Effector CD4-positive, alpha-beta T cell (primary cell): ENCODE results near the gene MT2A.

Experiments
- DNase-seq: peaks from one replicate; pipeline ENCODE4 v3.0.0-alpha.2; 2020

Gene MT2A

DNA sequence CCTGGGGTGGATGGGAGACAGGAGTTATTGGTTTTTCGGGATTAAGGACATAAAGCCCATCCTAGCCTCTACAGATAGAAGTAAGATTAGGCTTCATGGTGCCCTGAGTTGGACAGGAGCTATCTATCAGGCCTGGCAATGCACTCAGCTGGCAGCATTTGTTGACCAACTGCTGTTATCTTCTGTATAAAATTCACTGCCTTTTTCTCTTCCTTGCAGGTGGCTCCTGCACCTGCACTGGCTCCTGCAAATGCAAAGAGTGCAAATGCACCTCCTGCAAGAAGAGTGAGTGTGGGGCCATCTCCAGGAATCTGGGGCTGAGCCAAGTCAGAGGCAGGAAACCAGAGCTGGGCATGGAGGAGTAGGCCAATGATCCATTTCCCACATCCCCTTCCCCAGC is 30.7 kb downstream of the MT2A start:
- no peak for DNase-seq

GRCh38 chr16:56640076-56640475 is 31.7 kb downstream of the MT2A start:
- DNase-seq: no peak

DNA sequence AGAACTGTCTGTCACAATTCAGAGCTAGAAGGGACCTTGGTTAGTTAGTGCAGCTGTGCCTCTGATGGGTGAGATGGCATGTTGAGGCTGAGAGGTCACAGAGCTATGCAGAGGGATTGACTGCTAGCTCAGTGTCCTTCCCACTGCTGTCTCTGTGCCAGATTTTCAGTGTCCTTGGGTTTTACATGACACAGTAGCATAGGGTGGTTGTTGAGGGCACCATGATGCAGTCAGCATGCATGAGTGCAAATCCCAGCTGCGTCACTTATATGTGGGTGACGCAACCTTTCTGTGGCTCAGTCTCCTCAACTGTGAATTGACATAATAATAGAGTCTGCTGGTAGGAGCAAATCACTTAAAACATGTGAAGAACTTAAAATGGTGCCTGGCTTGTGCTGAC is 32.8 kb downstream of the MT2A start:
- DNase-seq: no peak

GRCh38 chr16:56643080-56643778 is 34.8 kb downstream of the MT2A start:
- peak; percentile 58 for DNase-seq

DNA sequence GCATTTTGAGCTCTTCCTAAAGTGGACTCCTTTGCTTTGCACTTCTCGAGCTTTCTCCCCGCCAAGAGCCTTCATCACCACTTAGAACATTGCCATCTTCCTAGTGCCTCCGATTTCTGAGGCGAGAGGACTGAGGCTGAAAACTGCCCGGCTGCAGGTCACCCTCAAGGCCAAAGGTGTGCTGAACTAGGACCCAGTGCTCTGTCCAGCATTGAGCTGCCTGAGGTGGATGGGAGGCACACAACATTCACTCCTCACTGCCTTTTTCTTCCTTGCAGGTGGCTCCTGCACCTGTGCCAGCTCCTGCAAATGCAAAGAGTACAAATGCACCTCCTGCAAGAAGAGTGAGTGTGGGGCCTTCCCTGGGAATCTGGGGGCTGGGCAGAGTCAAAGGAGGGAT is 35.4 kb downstream of the MT2A start:
- DNase-seq: no peak

DNA sequence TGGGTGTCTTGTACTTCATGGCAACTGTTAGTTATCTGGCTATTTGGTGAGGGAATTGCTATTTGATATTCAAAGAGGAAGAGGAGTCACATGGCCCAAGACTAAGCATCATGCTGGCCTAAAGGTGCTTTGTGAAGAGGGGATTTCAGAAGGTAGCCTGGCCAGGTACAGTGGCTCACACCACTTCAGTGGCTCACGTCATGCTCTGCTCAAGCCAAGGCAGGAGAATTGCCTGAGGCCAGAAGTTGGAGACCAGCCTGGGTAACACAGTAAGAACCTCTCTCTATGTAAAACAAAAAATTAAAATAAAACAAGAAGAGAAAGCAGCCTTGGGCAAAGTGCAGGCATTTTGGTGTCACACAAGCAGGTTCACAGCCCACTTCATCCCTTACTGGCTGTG is 36.9 kb downstream of the MT2A start:
- no peak for DNase-seq

DNA sequence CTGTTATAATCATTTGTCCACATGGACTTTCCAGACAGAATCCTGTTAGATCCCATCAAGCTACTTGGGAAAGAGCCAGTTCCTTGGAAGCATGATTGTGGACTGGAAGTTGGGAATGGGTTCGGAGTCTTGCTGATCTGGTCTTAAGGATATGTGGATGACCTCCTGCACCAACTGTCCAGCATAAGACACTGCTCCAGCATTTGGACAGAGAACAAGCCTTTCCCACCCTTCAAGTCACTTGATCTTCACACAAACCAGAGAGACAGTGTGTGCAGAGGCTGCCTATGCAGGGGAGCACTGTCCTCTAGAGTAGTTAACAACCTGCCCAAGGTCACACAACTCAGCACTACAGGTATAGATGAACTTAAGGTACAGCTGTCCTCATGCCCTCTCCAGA is 37.5 kb downstream of the MT2A start:
- DNase-seq: no peak

DNA sequence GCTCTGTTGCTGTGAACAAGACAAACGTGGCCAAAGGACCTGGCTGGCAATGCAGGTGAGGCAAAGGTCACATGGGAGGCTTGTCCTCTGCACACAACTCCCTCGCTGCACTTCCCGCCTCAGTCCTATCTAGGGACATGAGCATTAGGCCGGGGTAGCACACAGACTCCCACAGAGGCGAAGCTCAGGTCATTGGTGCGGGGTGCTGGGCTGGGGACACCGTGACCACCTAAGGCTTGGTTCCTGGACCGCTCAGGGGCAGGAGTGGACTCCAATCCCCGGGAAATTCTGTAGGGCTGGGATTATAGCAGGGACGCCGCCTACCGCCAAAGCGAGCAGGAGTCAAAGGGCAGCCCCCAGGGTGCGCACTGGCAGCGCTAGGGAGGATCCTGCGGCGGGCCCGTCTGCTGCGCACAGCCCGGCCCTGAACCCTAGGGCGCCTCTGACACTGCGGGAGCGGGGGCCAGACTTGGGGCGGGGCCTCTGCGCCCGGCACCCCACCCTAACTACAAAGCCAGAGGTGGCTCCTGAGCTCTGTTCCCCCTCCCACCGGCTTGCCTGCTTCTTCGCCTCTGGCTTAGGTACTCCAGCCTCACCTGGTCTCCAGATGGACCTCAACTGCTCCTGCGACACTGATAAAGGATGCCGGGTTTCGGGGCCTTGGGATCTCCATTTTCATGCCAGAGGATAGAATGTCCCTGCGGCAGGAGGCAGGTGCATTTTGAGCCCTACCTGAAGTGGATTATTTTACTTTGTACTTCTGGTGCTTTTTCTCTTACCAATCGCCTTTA is 39.5 kb downstream of the MT2A start:
- DNase-seq: no peak

GRCh38 chr16:56649271-56649670 is 40.9 kb downstream of the MT2A start:
- no peak for DNase-seq

DNA sequence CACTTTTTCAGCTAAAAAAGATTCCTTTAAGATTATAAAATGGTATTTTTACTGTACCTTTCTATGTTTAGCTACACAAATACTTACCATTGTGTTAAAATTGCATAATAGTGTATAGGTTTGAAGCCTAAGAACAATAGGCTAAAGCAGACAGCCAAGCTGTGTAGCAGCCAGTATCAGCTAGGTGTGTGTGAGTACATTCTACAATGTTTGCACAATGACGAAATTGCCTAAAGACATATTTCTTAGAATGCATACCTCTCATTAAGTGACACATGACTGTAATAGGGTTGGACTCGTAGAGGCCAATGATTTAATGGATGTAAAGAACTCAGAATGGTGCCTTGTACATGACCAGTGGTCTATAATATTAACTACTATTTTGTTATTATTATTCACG is 41.4 kb downstream of the MT2A start:
- no peak for DNase-seq

- DNase-seq: no peak
These were observed 43.2 kb downstream of the MT2A start, which contains the start of gene MT1B for GRCh38 chr16:56651586-56651985. TSS of gene MT1B (plus strand) at chr16:56651886. CDS start at chr16:56651954, 68 bp downstream.

DNA sequence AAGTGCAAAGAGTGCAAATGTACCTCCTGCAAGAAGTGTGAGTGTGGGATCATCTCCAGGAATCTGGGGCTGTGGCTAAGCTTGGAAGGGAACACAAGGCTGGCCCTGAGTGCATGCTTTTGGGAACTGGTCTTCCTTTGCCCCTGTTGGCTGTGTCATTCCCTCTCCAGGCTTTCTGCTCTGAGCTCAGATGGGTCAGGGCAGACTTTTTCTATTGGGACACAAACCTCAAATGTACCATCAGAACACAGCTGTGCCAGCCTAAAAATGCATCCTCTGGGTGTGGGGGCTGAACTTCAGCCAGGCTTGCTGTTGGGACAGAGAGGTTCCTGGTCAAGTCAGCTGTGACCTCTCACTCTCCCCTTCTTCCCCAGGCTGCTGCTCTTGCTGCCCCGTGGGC is 44.2 kb downstream of the MT2A start:
- DNase-seq: no peak

DNA sequence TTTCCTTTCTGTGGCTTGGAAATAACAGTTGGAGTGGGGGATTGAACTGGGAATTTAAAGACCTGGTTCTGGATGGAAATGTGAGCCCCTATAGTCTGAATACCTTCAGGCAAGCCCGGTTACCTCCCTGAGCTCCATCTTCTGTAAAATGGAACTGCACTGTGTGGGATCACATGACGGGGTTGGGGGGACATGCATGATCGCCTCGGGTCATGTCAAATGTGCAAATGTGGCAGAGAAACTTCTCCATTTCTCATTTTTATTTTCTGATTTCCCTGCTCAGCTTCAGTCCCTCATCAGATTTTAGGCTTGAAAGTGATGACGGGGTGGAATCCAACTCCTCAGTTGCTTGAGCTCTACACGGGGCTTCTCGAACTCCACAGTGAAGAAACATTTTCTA is 44.8 kb downstream of the MT2A start:
- no peak for DNase-seq

DNA sequence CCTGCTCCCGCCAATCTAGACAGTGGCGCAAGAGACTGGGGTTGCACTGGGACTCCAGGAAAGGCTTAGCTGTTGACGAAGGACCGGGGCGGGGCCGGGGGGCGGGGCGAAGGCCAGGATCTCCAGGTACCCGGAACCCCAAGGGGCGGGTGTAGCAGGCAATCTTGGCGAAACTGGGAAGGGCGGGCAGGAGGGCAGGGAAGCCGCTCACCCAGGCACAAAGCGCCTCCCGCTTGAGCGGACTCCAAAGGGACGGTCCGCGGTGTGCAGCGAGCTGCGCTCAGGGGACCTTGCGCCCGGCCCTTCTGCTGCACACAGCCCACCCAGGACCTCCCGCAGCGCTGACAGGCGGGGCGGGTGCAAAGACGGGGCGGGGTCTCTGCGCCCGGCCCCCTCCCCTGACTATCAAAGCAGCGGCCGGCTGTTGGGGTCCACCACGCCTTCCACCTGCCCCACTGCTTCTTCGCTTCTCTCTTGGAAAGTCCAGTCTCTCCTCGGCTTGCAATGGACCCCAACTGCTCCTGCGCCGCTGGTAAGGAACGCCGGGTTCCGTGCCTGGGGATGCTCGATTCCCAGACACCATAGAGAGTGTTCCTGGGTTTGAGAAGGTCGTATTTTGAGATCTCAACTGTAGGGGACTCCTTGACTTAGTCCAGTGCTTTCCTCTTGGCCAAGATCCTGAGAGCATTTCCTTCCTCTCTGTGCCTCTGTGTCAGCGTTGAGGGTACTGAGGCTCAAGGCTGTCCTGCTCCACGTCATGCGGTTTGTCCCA is 49.4 kb downstream of the MT2A start, which contains the start of gene MT1F:
MT1F (plus strand) TSS at position 405 of the 772 bp plus-strand sequence; CDS start at position 505, 100 bp downstream.
- DNase-seq: peak; percentile 54

DNA sequence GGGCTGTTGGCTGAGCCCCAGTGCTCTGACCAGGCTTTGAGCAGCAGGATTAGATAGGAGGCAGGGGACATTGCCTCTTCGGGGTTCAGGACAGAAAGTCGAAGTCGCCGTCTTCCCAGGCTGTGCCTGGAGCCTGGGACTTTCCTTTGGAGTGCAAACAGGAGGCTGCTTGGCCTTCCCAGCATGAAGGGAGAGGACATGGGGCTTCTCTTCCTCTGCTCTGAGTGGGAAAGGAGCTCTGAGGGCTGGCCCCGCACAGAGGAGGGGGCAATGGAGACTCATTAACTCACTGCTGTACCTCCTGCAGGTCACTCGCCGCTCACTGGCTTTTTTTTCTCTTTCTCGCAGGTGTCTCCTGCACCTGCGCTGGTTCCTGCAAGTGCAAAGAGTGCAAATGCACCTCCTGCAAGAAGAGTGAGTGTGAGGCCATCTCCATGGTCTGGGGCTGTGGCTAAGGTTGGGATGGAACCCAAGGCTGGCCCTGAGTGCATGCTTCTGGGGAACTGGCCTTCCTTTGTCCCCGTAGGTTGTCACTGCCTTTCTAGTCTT is 50.0 kb downstream of the MT2A start:
- DNase-seq: no peak
